Panc1 (cell line): ENCODE results near the gene SPACA7.

Source experiments
- POLR2AphosphoS5 ChIP-seq: IDR thresholded peaks from 2 replicates; pipeline ENCODE4 v1.6.1; 2012; ENCODE audit warnings: mild to moderate bottlenecking, low read depth, low read length, moderate library complexity
- SIN3A ChIP-seq: IDR thresholded peaks from 2 replicates; pipeline ENCODE4 v1.6.1; 2012; ENCODE audit warnings: low read depth, mild to moderate bottlenecking, low read length, moderate library complexity, borderline replicate concordance; ENCODE audit not compliant: insufficient read depth
- TCF7L2 ChIP-seq: IDR thresholded peaks from 2 replicates; pipeline ENCODE4 v1.6.1; 2011; ENCODE audit warnings: mild to moderate bottlenecking, low read depth, low read length, inconsistent platforms
- TF ChIP-seq, protein P1 (sequence below): fragments of 450-650 bp; IDR thresholded peaks from 2 replicates; pipeline ENCODE4 v1.5.1; 2017; ENCODE audit warnings: mild to moderate bottlenecking
- TF ChIP-seq, protein P2 (sequence below), 2 experiments: IDR thresholded peaks; 2 replicates each; pipeline ENCODE4 v1.6.1; 2011 to 2012; ENCODE audit warnings: low read depth in 2 of 2, control low read depth in 1 of 2, low read length in 1 of 2, mild to moderate bottlenecking in 1 of 2, moderate library complexity in 1 of 2; ENCODE audit not compliant: insufficient read depth in 1 of 2

- TF ChIP-seq, protein P1, sequence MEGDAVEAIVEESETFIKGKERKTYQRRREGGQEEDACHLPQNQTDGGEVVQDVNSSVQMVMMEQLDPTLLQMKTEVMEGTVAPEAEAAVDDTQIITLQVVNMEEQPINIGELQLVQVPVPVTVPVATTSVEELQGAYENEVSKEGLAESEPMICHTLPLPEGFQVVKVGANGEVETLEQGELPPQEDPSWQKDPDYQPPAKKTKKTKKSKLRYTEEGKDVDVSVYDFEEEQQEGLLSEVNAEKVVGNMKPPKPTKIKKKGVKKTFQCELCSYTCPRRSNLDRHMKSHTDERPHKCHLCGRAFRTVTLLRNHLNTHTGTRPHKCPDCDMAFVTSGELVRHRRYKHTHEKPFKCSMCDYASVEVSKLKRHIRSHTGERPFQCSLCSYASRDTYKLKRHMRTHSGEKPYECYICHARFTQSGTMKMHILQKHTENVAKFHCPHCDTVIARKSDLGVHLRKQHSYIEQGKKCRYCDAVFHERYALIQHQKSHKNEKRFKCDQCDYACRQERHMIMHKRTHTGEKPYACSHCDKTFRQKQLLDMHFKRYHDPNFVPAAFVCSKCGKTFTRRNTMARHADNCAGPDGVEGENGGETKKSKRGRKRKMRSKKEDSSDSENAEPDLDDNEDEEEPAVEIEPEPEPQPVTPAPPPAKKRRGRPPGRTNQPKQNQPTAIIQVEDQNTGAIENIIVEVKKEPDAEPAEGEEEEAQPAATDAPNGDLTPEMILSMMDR, result no peak
- TF ChIP-seq POLR2AphosphoS5, result no peak
- no peak for TF ChIP-seq TCF7L2
- TF ChIP-seq, protein P2, sequence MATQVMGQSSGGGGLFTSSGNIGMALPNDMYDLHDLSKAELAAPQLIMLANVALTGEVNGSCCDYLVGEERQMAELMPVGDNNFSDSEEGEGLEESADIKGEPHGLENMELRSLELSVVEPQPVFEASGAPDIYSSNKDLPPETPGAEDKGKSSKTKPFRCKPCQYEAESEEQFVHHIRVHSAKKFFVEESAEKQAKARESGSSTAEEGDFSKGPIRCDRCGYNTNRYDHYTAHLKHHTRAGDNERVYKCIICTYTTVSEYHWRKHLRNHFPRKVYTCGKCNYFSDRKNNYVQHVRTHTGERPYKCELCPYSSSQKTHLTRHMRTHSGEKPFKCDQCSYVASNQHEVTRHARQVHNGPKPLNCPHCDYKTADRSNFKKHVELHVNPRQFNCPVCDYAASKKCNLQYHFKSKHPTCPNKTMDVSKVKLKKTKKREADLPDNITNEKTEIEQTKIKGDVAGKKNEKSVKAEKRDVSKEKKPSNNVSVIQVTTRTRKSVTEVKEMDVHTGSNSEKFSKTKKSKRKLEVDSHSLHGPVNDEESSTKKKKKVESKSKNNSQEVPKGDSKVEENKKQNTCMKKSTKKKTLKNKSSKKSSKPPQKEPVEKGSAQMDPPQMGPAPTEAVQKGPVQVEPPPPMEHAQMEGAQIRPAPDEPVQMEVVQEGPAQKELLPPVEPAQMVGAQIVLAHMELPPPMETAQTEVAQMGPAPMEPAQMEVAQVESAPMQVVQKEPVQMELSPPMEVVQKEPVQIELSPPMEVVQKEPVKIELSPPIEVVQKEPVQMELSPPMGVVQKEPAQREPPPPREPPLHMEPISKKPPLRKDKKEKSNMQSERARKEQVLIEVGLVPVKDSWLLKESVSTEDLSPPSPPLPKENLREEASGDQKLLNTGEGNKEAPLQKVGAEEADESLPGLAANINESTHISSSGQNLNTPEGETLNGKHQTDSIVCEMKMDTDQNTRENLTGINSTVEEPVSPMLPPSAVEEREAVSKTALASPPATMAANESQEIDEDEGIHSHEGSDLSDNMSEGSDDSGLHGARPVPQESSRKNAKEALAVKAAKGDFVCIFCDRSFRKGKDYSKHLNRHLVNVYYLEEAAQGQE (IDR thresholded peaks at IDR 0.05; ENCODE audit: insufficient read depth in 1 of 2, low read depth in 2 of 2, low read length in 1 of 2), result no peak
- TF ChIP-seq SIN3A, result no peak
Observed at GRCh38 chr13:112368883-112369282, 7.3 kb upstream of the SPACA7 start.
